ENCODE data around the gene TMUB2. TPM values are rescaled to one million over a fixed set of nuclear protein-coding genes. Genes with fewer than 3 reads are reported as not detected.

The TMUB2 gene
- polyA plus RNA-seq, 1 experiment = 34.3 TPM

- no peaks in the 10 kb centered on the region for H3K27me3 ChIP-seq (ENCODE audit: control insufficient read depth, insufficient read depth, low read length)
- peak overlapping the region; percentile 83 for H3K4me3 ChIP-seq (ENCODE audit: low read depth, low read length)
- POLR2A ChIA-PET = interaction anchor here (0.6 to 1.7 kb wide), 7 partner anchors 14 to 1085 kb away, joined by 3 to 8 read pairs (median 4); partner anchors contain the start of genes FAM171A2, GRN and TMUB2
- peak overlapping the region; percentile 47 for H3K27ac ChIP-seq (ENCODE audit: low read depth, low read length)
- CTCF ChIA-PET = interaction anchor here (0.6 to 1.6 kb wide), 5 partner anchors 9 to 493 kb away, joined by 3 to 11 read pairs (median 4); no protein-coding TSS in a partner anchor
- peak; percentile 52 for TF ChIP-seq CTCF (IDR thresholded peaks at IDR 0.05; ENCODE audit: low read depth, low read length)
- no peaks in the 10 kb centered on the region; the same call in 1 of the 2 replicates for H3K9me3 ChIP-seq (ENCODE audit: control insufficient read depth, insufficient read depth, low read length)
- peak; percentile 75 for DNase-seq (ENCODE audit: low read depth, low spot score)
Measured at GRCh38 chr17:44218344-44219107, 31.8 kb downstream of the TMUB2 start.

GRCh38 chr17:44219108-44219615 is 32.4 kb downstream of the TMUB2 start:
- TF ChIP-seq CTCF (IDR thresholded peaks at IDR 0.05; ENCODE audit: low read depth, low read length) = peak; percentile 29; the same call in 1 of the 2 replicates
- no peaks in the 10 kb centered on the region; the same call in 1 of the 2 replicates for H3K9me3 ChIP-seq (ENCODE audit: control insufficient read depth, insufficient read depth, low read length)
- POLR2A ChIA-PET = interaction anchor here (0.8 to 3.5 kb wide), 3 partner anchors 8 to 105 kb away, joined by 3 to 11 read pairs (median 8); partner anchors contain the start of genes SLC25A39 and TMUB2
- CTCF ChIA-PET = interaction anchor here (0.6 kb wide), 1 partner anchor 11 kb away, joined by 3 read pairs; no protein-coding TSS in a partner anchor
- H3K4me3 ChIP-seq (ENCODE audit: low read depth, low read length) = peak overlapping the region; percentile 83
- H3K27ac ChIP-seq (ENCODE audit: low read depth, low read length) = no peak overlapping the region
- no peak for DNase-seq (ENCODE audit: low read depth, low spot score)
- H3K27me3 ChIP-seq (ENCODE audit: control insufficient read depth, insufficient read depth, low read length) = no peaks in the 10 kb centered on the region

GRCh38 chr17:44219616-44220212 is 32.9 kb downstream of the TMUB2 start, which contains the start of gene UBTF:
UBTF (minus strand) TSS chr17:44219675; CDS start chr17:44218229, 1,446 bp downstream.
- POLR2A ChIA-PET = interaction anchor here (0.8 to 3.5 kb wide), 4 partner anchors 9 to 105 kb away, joined by 3 to 11 read pairs (median 7); partner anchors contain the start of genes SLC25A39 and TMUB2

More at GRCh38 chr17:44219616-44220212, 32.9 kb downstream of the TMUB2 start, which contains the start of gene UBTF:
- CTCF ChIA-PET = interaction anchor here (0.6 to 1.0 kb wide), 3 partner anchors 10 to 382 kb away, joined by 3 to 5 read pairs (median 3); no protein-coding TSS in a partner anchor
- H3K4me3 ChIP-seq (ENCODE audit: low read depth, low read length) = peak within 1 kb of the TSS; percentile 83
- no peaks in the 10 kb centered on the region for H3K27me3 ChIP-seq (ENCODE audit: control insufficient read depth, insufficient read depth, low read length)
- H3K9me3 ChIP-seq (ENCODE audit: control insufficient read depth, insufficient read depth, low read length) = no peaks in the 10 kb centered on the region; the same call in 1 of the 2 replicates
- peak within 1 kb of the TSS; percentile 61 for H3K27ac ChIP-seq (ENCODE audit: low read depth, low read length)
- DNase-seq (ENCODE audit: low read depth, low spot score) = no peak
- no peak for TF ChIP-seq CTCF (IDR thresholded peaks at IDR 0.05; ENCODE audit: low read depth, low read length)
